Stimulated activated CD4-positive, alpha-beta T cell treated with anti-CD3 and anti-CD28 coated beads, Interleukin-2, amount 100 ng/mL, for 24 hours (primary cell): ENCODE results near the gene KRT13.

Source experiments
- DNase-seq, 2 donors: peaks; one replicate each; pipeline ENCODE4 v3.0.0-alpha.2; 2020

Gene KRT13

DNA sequence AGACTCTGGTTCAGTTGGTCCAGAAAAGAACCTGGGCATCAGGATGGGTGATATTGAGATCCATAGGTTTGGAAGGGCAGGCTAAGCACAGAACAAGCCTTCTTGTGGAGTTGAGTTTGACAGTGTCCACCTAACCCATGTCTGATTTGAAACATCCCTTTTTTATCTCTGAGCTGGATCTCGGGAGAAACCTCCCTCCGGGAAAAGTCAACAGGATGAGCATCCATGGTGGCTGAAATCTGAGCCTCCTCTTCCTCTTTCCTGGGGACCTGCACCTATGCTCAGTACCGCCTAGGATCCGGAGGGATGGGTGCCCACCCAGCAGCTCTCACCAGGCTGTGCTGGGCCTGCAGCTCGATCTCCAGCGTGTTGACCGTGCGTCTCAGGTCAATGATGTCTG, 41.7 kb downstream of the KRT13 start:
- DNase-seq = no peak

DNA sequence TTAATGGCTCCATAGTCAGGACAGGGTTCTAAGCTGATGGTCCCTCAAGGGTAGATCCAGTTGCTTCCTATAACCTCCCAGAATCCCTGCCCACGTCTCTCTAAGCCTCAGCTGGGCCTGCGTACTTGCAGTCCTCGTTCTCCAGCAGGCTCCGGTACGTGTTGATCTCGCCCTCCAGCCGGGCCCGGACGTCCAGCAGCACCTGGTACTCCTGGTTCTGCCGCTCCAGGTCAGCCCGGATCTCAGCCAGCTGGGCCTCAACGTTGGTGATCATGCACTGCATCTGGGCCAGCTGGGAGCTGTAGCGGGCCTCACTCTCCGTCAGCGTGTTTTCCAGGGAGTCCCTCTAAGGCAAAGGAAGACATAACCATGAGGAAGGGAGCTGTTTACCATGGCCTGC, 42.7 kb downstream of the KRT13 start:
- no peak for DNase-seq

DNA sequence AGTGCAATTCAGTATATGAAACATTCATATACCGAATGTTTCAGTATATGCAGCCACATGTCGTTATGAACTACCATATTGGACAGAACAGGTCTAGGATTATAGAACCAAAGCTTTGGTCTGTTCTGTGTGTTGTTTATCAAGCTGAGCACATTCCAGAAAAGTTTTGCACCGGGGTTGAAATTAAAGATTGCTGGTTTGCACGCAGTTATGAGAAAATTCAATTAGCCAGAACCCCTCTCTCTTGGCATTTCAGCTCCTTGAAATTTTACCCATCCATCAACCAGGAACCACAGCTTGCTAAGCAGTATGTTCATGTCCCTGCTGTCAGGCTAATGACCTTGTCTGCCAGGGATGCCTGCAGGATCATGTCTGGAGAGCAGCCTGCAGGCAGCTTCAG, 47.7 kb downstream of the KRT13 start:
- DNase-seq = no peak

DNA sequence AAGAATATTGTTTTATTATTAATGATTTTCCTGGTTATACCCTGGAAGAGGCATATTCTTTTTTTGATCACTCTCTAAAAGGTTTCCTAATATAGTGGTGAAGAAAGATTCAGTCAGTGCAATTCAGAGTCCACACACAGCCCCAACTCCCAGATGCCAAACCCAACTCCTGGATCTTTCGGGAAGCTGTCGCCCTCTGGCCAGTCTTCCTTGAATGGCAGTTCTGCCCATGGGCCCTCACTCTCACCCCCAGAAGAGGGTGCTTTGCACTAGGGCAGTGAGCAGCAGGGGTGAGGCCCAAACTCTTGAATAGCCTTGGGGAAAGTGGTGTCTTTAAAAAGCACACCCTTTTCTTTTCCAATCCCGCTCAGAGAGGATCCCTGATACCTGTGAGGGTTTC, 49.2 kb downstream of the KRT13 start:
- DNase-seq = no peak

DNA sequence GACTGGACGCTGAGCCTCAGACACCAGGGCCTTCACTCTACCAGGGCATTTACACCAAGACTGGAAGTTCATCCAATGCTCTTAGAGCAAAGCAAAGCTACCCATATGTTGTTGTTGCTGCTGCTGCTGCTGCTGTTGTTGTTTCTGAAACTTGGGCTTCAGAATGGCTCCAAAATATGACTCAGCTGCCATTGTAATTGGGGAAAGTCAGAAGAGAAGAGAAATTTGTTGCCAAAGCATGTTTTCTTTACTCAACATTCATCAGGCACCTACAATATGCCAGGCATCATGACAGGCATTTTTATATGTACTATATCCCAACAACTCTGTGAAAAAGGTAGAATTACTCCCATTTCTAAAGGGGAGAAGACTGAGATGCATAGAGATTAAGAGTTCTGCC, 50.2 kb downstream of the KRT13 start:
- no peak for DNase-seq

DNA sequence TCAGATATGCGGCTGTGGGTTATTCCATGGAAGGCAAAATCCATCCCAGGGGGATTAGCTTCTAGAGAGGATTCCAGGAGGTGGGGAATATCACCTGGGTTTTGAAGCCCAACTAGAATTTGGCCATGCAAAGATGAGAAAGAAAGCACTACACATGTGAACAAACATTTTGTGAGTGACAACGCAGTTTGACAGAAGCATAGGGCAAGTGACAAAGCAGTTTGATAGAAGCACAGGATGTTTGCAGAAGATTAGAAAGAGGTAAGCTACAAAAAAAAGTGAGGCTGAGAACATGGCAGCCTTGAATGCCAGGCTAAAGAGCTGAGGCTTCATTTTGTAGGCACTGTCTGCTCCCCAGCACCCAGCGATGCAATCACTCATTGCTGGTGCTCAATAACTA, 52.3 kb downstream of the KRT13 start:
- DNase-seq = no peak

DNA sequence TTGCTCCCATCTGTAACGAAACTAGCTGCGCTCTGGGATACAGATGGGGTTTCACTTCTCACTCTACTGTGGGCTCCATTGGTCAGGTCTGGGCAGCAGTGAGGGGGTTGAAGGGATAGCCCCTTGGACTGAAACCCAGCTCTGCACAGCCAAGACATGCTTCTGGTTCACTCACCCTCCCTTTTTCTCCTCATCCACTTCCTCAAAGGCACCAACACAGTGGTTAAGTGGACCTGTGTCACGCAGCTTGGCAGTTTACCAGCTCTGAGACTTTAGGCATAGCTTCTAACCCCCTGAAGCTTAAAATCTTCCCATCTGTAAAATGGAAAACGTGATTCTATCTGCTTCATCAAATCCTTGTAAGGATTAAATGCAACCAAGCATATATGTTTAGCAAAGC, 53.1 kb downstream of the KRT13 start:
- DNase-seq = no peak

DNA sequence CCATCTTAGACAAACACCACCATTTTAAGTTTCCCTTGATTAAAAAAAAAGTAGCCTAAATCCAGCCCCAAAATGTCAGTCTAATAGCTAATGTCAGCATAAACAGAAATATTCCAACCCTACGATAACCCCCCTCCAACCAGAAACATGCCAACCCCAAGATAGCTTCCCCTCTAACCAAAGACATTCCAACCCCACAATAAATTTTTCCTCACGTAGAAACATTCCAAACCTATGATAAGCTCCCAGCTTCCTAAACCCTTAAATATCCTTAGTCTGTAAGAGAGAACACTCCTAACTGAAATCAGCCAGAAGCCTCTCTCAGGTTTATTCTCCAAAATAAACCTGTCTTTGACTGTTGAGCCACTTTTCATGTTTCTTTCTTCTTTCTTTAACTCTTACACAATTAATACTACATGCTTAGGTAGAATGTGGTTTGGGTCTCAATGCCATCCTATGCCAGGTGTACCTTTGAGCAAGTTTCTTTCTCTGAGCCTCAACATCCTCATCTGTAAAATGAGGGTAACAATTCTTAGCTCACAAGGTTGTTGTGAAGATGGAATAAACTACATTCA, 54.2 kb downstream of the KRT13 start:
- no peak for DNase-seq
